Stimulated activated naive CD4-positive, alpha-beta T cell (primary cell): ENCODE results near the gene PDC.
"Not testable (repeated sequence)": the region's sequence is repeated elsewhere in the genome, so short reads cannot be mapped to it uniquely, and the experiment has no call there.

Source experiments
- DNase-seq, 6 experiments: peaks; one replicate each; lab custom pipeline; 2025; lab: John Stamatoyannopoulos, UW

Gene PDC

GRCh38 chr1:186401446-186401845 lies 59.5 kb downstream of the PDC start:
- not testable (repeated sequence) for DNase-seq
